RCC 7860 (cell line): ENCODE results near the gene FAF1.
"Not testable (repeated sequence)": the region's sequence is repeated elsewhere in the genome, so short reads cannot be mapped to it uniquely, and the experiment has no call there.

ENCODE experiments used
- DNase-seq: peaks from one replicate; pipeline ENCODE4 v3.0.0-alpha.2; 2015; ENCODE audit warnings: low spot score
- FAIRE-seq: peaks from 2 replicates; lab custom pipeline; 2012; peaks lifted over from hg19 to GRCh38; lab: Jason Lieb, UNC

Gene FAF1

GRCh38 chr1:50959913-50960844, at the start of gene FAF1:
Gene FAF1, minus strand, starts transcription at chr1:50960267. Its CDS starts 456 bp downstream, at chr1:50959811.
- DNase-seq (peak; percentile 93), FAIRE-seq (peak; percentile 64)

GRCh38 chr1:51009381-51009780, 49.3 kb upstream of the FAF1 start:
- DNase-seq (no peak), FAIRE-seq (no peak)

GRCh38 chr1:51005549-51005948, 45.5 kb upstream of the FAF1 start:
- DNase-seq, FAIRE-seq: not testable (repeated sequence)

GRCh38 chr1:51002516-51002915, 42.4 kb upstream of the FAF1 start:
- no peak for FAIRE-seq
- no peak for DNase-seq

GRCh38 chr1:51000651-51001050, 40.6 kb upstream of the FAF1 start:
- FAIRE-seq (no peak), DNase-seq (no peak)

GRCh38 chr1:51000160-51000559, 40.1 kb upstream of the FAF1 start:
- FAIRE-seq (no peak), DNase-seq (no peak)

GRCh38 chr1:50999375-50999774, 39.3 kb upstream of the FAF1 start:
- DNase-seq, FAIRE-seq: not testable (repeated sequence)

- DNase-seq: no peak
Measured at GRCh38 chr1:50996083-50996482, 36.0 kb upstream of the FAF1 start.

GRCh38 chr1:50995651-50996050, 35.6 kb upstream of the FAF1 start:
- no peak for FAIRE-seq
- no peak for DNase-seq

More at GRCh38 chr1:50996083-50996482, 36.0 kb upstream of the FAF1 start:
- FAIRE-seq: no peak

- no peak for DNase-seq
- FAIRE-seq: no peak
Measured at GRCh38 chr1:50994997-50995396, 34.9 kb upstream of the FAF1 start.

- no peak for DNase-seq
- FAIRE-seq: no peak
Measured at GRCh38 chr1:50993645-50994044, 33.6 kb upstream of the FAF1 start.

GRCh38 chr1:50992532-50993318, 32.7 kb upstream of the FAF1 start:
- FAIRE-seq (no peak), DNase-seq (no peak)

GRCh38 chr1:50989694-50990093, 29.6 kb upstream of the FAF1 start:
- DNase-seq (no peak), FAIRE-seq (no peak)

GRCh38 chr1:50986653-50987052, 26.6 kb upstream of the FAF1 start:
- FAIRE-seq (no peak), DNase-seq (no peak)

- FAIRE-seq (no peak), DNase-seq (no peak)
Measured at GRCh38 chr1:50985094-50985493, 25.0 kb upstream of the FAF1 start.

- DNase-seq (no peak), FAIRE-seq (no peak)
Measured at GRCh38 chr1:50983219-50983802, 23.2 kb upstream of the FAF1 start.

- DNase-seq (no peak), FAIRE-seq (no peak)
Measured at GRCh38 chr1:50982611-50983010, 22.5 kb upstream of the FAF1 start.

GRCh38 chr1:50981741-50982140, 21.7 kb upstream of the FAF1 start:
- FAIRE-seq (no peak), DNase-seq (no peak)

GRCh38 chr1:50980505-50980904, 20.4 kb upstream of the FAF1 start:
- FAIRE-seq (peak; percentile 69), DNase-seq (no peak)

- peak; percentile 65 for FAIRE-seq
- no peak for DNase-seq
Measured at GRCh38 chr1:50979937-50980336, 19.9 kb upstream of the FAF1 start.
